K562 (cell line): ENCODE results near the gene COPRS. TPM values are rescaled to one million over a fixed set of nuclear protein-coding genes. Genes with fewer than 3 reads are reported as not detected.

ENCODE experiments used
- ATAC-seq: fragments of 200-7000 bp; cut with Tn5 transposase; 3 replicates; pipeline ENCODE4 v1.9.1; 2020; ENCODE audit warnings: moderate library complexity
- BruUV-seq: library from RNA; stranded (reverse); fragments of 400-500 nt; replicated peaks from 2 replicates; lab custom pipeline; 2021; lab: Mats Ljungman, UMichigan
- CTCF ChIA-PET: fragments of 300-600 bp; formaldehyde crosslinking; extraction: SDS; loops from one replicate; lab custom pipeline; 2021; ENCODE audit warnings: low intra/inter-chr PET ratio; lab: Yijun Ruan, JAX
- POLR2A ChIA-PET: fragments of 300-600, 350-650 bp; sonication (Branson Sonifier 250); formaldehyde crosslinking; extraction: SDS; loops from one replicate; lab custom pipeline; 2021; ENCODE audit warnings: antibody characterized with exemption, inconsistent platforms; lab: Yijun Ruan, JAX
- DNase-seq, 4 experiments: peaks; one replicate each; pipeline versions ENCODE4 v3.0.0 to v3.0.0-alpha.2; 2011 to 2018; ENCODE audit warnings: low spot score in 3 of 4, mixed read lengths in 3 of 4; ENCODE audit errors: extremely low read depth in 1 of 4
- FAIRE-seq: peaks from 2 replicates; lab custom pipeline; 2011; peaks lifted over from hg19 to GRCh38; lab: Jason Lieb, UNC
- H2AFZ ChIP-seq: 2 replicates; pipeline ENCODE4 v1.6.0; 2011; ENCODE audit warnings: low read depth, low read length, control low read depth, inconsistent platforms
- H3K27ac ChIP-seq: fragments of 200-600 bp; 3 replicates; pipeline ENCODE4 v1.8.0; 2011; ENCODE audit warnings: low read depth, mild to moderate bottlenecking, control low read depth, inconsistent platforms, low read length, moderate library complexity, mixed read lengths; ENCODE audit errors: extremely low read depth
- H3K27me3 ChIP-seq, 2 experiments: fragments of 300-600 bp in 1 of 2; 2 replicates in 1 of 2; 3 replicates in 1 of 2; pipeline versions ENCODE4 v1.6.0 to v1.8.0; 2011; ENCODE audit warnings: inconsistent platforms in 2 of 2, low read length in 2 of 2, mild to moderate bottlenecking in 1 of 2, mixed read lengths in 1 of 2, moderate library complexity in 1 of 2; ENCODE audit not compliant: control insufficient read depth in 2 of 2, insufficient read depth in 2 of 2
- H3K36me3 ChIP-seq: fragments of 300-600 bp; 3 replicates; pipeline ENCODE4 v1.8.0; 2011; ENCODE audit warnings: mild to moderate bottlenecking, low read length, inconsistent platforms; ENCODE audit not compliant: control insufficient read depth, insufficient read depth
- H3K4me1 ChIP-seq, 2 experiments: fragments of 200-600 bp in 1 of 2; replicated peaks in 1 of 2; 2 replicates in 1 of 2; 3 replicates in 1 of 2; pipeline versions ENCODE4 v1.5.1 to v1.8.0; 2011; ENCODE audit warnings: inconsistent platforms in 2 of 2, low read length in 2 of 2, mild to moderate bottlenecking in 1 of 2, mixed read lengths in 1 of 2, moderate library complexity in 1 of 2; ENCODE audit not compliant: control insufficient read depth in 2 of 2, insufficient read depth in 2 of 2
- H3K4me2 ChIP-seq: 2 replicates; pipeline ENCODE4 v1.6.1; 2011; ENCODE audit warnings: low read length, control low read depth, inconsistent platforms, mixed read lengths; ENCODE audit not compliant: insufficient read depth
- H3K4me3 ChIP-seq: fragments of 200-600 bp; sonication (generic), shearing (Covaris generic); 2 replicates; pipeline ENCODE4 v1.5.1; 2016; ENCODE audit warnings: control low read depth, inconsistent platforms
- H3K79me2 ChIP-seq: fragments of 200-600 bp; 3 replicates; pipeline ENCODE4 v1.8.0; 2011; ENCODE audit warnings: low read length, inconsistent platforms; ENCODE audit not compliant: control insufficient read depth, insufficient read depth
- H3K9ac ChIP-seq, 2 experiments: 2 replicates each; pipeline versions ENCODE4 v1.6.0 to v1.6.1; 2011; ENCODE audit warnings: low read depth in 2 of 2, low read length in 2 of 2, control low read depth in 1 of 2, inconsistent platforms in 1 of 2, mild to moderate bottlenecking in 1 of 2, mixed read lengths in 1 of 2; ENCODE audit not compliant: insufficient read depth in 1 of 2
- H3K9me1 ChIP-seq: one replicate; pipeline ENCODE4 v1.6.0; 2011; ENCODE audit warnings: inconsistent platforms, mild to moderate bottlenecking, low read length, moderate library complexity; ENCODE audit not compliant: control insufficient read depth, insufficient read depth
- H3K9me3 ChIP-seq: replicated peaks from 2 replicates; pipeline ENCODE4 v1.5.1; 2011; ENCODE audit warnings: low read depth, low read length, inconsistent platforms; ENCODE audit not compliant: control insufficient read depth, insufficient read depth
- H4K20me1 ChIP-seq: replicated peaks from 2 replicates; pipeline ENCODE4 v1.6.1; 2011; ENCODE audit warnings: low read length, inconsistent platforms, mixed read lengths; ENCODE audit not compliant: control insufficient read depth, insufficient read depth
- JUND ChIP-seq, 2 experiments: IDR thresholded peaks; 2 replicates in 1 of 2; 3 replicates in 1 of 2; pipeline ENCODE4 v1.6.1; 2011; ENCODE audit warnings: borderline replicate concordance in 2 of 2, low read depth in 2 of 2, low read length in 2 of 2, improper control_type of control experiment in 1 of 2, missing biosample characterization in 1 of 2, missing genetic modification characterization in 1 of 2, missing genetic modification reagents in 1 of 2
- MAFG ChIP-seq: fragments of 450-650 bp; conservative IDR thresholded peaks from 2 replicates; pipeline ENCODE4 v1.6.1; 2016; ENCODE audit warnings: missing genetic modification characterization, missing compliant biosample characterization
- POLR2H ChIP-seq: IDR thresholded peaks from 2 replicates; pipeline ENCODE4 v1.6.1; 2016; ENCODE audit warnings: missing genetic modification characterization, low read depth, mild to moderate bottlenecking, control low read depth, missing compliant biosample characterization, moderate library complexity
- PTBP1 ChIP-seq: fragments of 200-400 bp; formaldehyde crosslinking; IDR thresholded peaks from 2 replicates; pipeline ENCODE4 v1.6.1; 2017; ENCODE audit warnings: low read depth, low read length
- RFX5 ChIP-seq: IDR thresholded peaks from 2 replicates; pipeline ENCODE4 v1.6.1; 2011; ENCODE audit warnings: low read depth, mild to moderate bottlenecking, improper control_type of control experiment, low read length
- RNF219 ChIP-seq: fragments of 250-450 bp; sonication (Bioruptor Pico); IDR thresholded peaks from 2 replicates; pipeline ENCODE4 v1.5.0; 2022; ENCODE audit warnings: mild to moderate bottlenecking
- SMAD1 ChIP-seq: fragments of 150-350 bp; IDR thresholded peaks from 2 replicates; pipeline ENCODE4 v1.6.1; 2014; ENCODE audit warnings: low read length, low read depth; ENCODE audit not compliant: partially characterized antibody
- SP2 ChIP-seq: IDR thresholded peaks from 2 replicates; pipeline ENCODE4 v1.6.1; 2011; ENCODE audit warnings: mild to moderate bottlenecking, low read depth, low read length, moderate library complexity; ENCODE audit not compliant: poor library complexity, severe bottlenecking; ENCODE audit errors: extremely low read depth
- ZBTB5 ChIP-seq: fragments of 450-650 bp; IDR thresholded peaks from 2 replicates; pipeline ENCODE4 v1.6.1; 2017; ENCODE audit warnings: antibody characterized with exemption
- ZC3H11A ChIP-seq: IDR thresholded peaks from 2 replicates; pipeline ENCODE4 v1.6.1; 2012; ENCODE audit warnings: low read depth, low read length, improper control_type of control experiment
- ZNF121 ChIP-seq: sonication (generic); formaldehyde crosslinking; conservative IDR thresholded peaks from 2 replicates; pipeline ENCODE4 v1.8.0; 2022; ENCODE audit warnings: missing genetic modification reagents
- ZNF134 ChIP-seq: fragments of 250-450 bp; sonication (Bioruptor Pico); conservative IDR thresholded peaks from 2 replicates; pipeline ENCODE4 v1.4.0; 2020
- ZNF146 ChIP-seq: IDR thresholded peaks from one replicate; pipeline ENCODE4 v1.6.1; 2018; ENCODE audit warnings: missing compliant biosample characterization; ENCODE audit not compliant: unreplicated experiment
- ZNF75A ChIP-seq: fragments of 450-650 bp; formaldehyde crosslinking; IDR thresholded peaks from 2 replicates; pipeline ENCODE4 v1.4.0; 2020; ENCODE audit warnings: mild to moderate bottlenecking
- ZSCAN32 ChIP-seq: fragments of 450-650 bp; formaldehyde crosslinking; IDR thresholded peaks from 2 replicates; pipeline ENCODE4 v1.4.0; 2020; ENCODE audit warnings: mild to moderate bottlenecking, moderate library complexity
- WGBS: fragments of 100-300 bp; shearing (Covaris generic); methylation state at CpG from one replicate; pipeline ENCODE4 v1.1.6; 2016; ENCODE audit warnings: low coverage, mixed read lengths; ENCODE audit not compliant: insufficient coverage; ENCODE audit errors: missing lambda C conversion rate; 5-methylcytosine and 5-hydroxymethylcytosine counted together
- in situ Hi-C: fragments of 300-500 bp; cut with MboI; formaldehyde crosslinking; loops from 4 replicates; pipeline ENCODE4 v1.15.0; 2018; ENCODE audit warnings: inconsistent platforms, mixed read lengths
- intact Hi-C: fragments of 100-400 bp; cut with micrococcal nuclease; formaldehyde crosslinking; loops from 2 replicates; pipeline ENCODE4 v1.14.2; 2022
- polyA plus RNA-seq, 8 experiments: library from polyadenylated mRNA; depleted of rRNA in 4 of 8; stranded (reverse) in 5 of 8; unstranded in 3 of 8; fragments of >200 nt; fragmentation: Nextera tagmentation in 2 of 8; fragmentation: Illumina TruSeq in 1 of 8; extraction: Ambion mirVana in 2 of 8; extraction: Trizol in 1 of 8; gene quantifications; 2 replicates each; pipeline versions ENCODE4 v1.2.1 to v1.2.3, GENCODE V29; 2011 to 2014; ENCODE audit warnings: inconsistent platforms in 1 of 8, missing spikeins in 1 of 8
- total RNA-seq, 7 experiments: library from RNA; depleted of rRNA in 6 of 7; stranded (reverse); fragments of >200 nt in 6 of 7; fragmentation: Illumina TruSeq in 2 of 7; extraction: Trizol in 2 of 7; gene quantifications; 2 replicates each; pipeline versions ENCODE4 v1.2.1 to v1.2.3, GENCODE V29; 2011 to 2021; ENCODE audit warnings: low replicate concordance in 1 of 7
- TF ChIP-seq, protein P1 (sequence below): fragments of 250-450 bp; sonication (Bioruptor Pico); IDR thresholded peaks from 2 replicates; pipeline ENCODE4 v1.8.0; 2022; ENCODE audit warnings: moderate library complexity, mild to moderate bottlenecking, inconsistent platforms
- TF ChIP-seq, protein P2 (sequence below): fragments of 450-650 bp; formaldehyde crosslinking; IDR thresholded peaks from 2 replicates; pipeline ENCODE4 v1.4.0; 2022; ENCODE audit warnings: missing genetic modification characterization

Gene COPRS
- total and polyA plus RNA-seq, 9 of the 15 experiments (the other 6 are each of a cell fraction or from before 2014, with no cell fraction given) = 11.9 to 102 (median 60.5) TPM

DNA sequence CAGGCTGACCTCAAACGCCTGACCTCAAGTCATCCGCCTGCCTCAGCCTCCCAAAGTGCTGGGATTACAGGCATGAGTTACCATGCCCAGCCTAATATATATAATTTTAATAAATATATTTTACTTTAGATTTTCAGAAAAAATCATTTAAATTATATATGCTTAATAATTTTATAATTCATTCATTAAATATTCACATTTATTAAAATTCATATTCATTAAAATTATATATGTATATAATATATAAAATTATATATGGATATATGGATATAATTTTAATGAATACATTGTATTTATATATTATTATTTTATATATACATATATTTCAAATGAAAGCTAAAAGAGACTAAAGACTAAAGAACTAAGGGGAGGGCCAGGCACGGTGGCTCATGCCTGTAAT, 29.4 kb downstream of the COPRS start:
- H3K4me3 ChIP-seq = no peak overlapping the region
- ATAC-seq = no peak
- H3K36me3 ChIP-seq = no peaks in the 10 kb centered on the region
- no peaks in the 10 kb centered on the region for H4K20me1 ChIP-seq
- H3K4me1 ChIP-seq = peaks cover 2 to 4% of the 10 kb centered on the region in 2 experiments; a peak in 3 of 5 replicates
- no peak for DNase-seq
- no peak overlapping the region for H3K9ac ChIP-seq
- no peak overlapping the region for H3K4me2 ChIP-seq
- ChIA-PET POLR2A (no interaction called here), CTCF (no interaction called here)
- H3K27ac ChIP-seq = no peak overlapping the region
- no peak overlapping the region for H2AFZ ChIP-seq
- intact Hi-C loops (no loop called here), in situ Hi-C loops (no loop called here)
- 35% methylated on average over 3 of the region's 3 CpGs for WGBS
- H3K9me1 ChIP-seq = no peaks in the 10 kb centered on the region
- FAIRE-seq = no peak
- no peaks in the 10 kb centered on the region for H3K9me3 ChIP-seq
- BruUV-seq = no TSS peak
- no peaks in the 10 kb centered on the region for H3K27me3 ChIP-seq
- no peaks in the 10 kb centered on the region for H3K79me2 ChIP-seq
- TF ChIP-seq SMAD1 (no peak), MAFG (tag) (no peak), ZC3H11A (no peak), PTBP1 (no peak), ZNF75A (no peak), SP2 (no peak), ZSCAN32 (CRISPR knock-in tag) (no peak), ZBTB5 (no peak), RNF219 (CRISPR knock-in tag) (no peak), RFX5 (no peak), POLR2H (tag) (no peak), JUND (IDR thresholded peaks at IDR 0.05; ENCODE audit: borderline replicate concordance, low read depth, low read length) (no peak), JUND (tag; IDR thresholded peaks at IDR 0.05; ENCODE audit: borderline replicate concordance, low read depth, low read length) (no peak), ZNF121 (CRISPR knock-in tag) (no peak), ZNF146 (no peak), ZNF134 (CRISPR knock-in tag) (no peak)
- TF ChIP-seq, protein P1, sequence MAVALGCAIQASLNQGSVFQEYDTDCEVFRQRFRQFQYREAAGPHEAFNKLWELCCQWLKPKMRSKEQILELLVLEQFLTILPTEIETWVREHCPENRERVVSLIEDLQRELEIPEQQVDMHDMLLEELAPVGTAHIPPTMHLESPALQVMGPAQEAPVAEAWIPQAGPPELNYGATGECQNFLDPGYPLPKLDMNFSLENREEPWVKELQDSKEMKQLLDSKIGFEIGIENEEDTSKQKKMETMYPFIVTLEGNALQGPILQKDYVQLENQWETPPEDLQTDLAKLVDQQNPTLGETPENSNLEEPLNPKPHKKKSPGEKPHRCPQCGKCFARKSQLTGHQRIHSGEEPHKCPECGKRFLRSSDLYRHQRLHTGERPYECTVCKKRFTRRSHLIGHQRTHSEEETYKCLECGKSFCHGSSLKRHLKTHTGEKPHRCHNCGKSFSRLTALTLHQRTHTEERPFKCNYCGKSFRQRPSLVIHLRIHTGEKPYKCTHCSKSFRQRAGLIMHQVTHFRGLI (CRISPR knock-in tag) = no peak
- TF ChIP-seq, protein P2, sequence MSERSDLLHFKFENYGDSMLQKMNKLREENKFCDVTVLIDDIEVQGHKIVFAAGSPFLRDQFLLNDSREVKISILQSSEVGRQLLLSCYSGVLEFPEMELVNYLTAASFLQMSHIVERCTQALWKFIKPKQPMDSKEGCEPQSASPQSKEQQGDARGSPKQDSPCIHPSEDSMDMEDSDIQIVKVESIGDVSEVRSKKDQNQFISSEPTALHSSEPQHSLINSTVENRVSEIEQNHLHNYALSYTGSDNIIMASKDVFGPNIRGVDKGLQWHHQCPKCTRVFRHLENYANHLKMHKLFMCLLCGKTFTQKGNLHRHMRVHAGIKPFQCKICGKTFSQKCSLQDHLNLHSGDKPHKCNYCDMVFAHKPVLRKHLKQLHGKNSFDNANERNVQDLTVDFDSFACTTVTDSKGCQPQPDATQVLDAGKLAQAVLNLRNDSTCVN (CRISPR knock-in tag) = no peak
